Measurements from ENCODE around the gene FAM241B.

GRCh38 chr10:69651362-69651761, 21.3 kb downstream of the FAM241B start:
- no peak for TF ChIP-seq CTCF (IDR thresholded peaks at IDR 0.05; ENCODE audit: insufficient read depth, low read length)
- TF ChIP-seq SPI1 (IDR thresholded peaks at IDR 0.05; ENCODE audit: borderline replicate concordance, low read depth): no peak
- TF ChIP-seq, protein P1, sequence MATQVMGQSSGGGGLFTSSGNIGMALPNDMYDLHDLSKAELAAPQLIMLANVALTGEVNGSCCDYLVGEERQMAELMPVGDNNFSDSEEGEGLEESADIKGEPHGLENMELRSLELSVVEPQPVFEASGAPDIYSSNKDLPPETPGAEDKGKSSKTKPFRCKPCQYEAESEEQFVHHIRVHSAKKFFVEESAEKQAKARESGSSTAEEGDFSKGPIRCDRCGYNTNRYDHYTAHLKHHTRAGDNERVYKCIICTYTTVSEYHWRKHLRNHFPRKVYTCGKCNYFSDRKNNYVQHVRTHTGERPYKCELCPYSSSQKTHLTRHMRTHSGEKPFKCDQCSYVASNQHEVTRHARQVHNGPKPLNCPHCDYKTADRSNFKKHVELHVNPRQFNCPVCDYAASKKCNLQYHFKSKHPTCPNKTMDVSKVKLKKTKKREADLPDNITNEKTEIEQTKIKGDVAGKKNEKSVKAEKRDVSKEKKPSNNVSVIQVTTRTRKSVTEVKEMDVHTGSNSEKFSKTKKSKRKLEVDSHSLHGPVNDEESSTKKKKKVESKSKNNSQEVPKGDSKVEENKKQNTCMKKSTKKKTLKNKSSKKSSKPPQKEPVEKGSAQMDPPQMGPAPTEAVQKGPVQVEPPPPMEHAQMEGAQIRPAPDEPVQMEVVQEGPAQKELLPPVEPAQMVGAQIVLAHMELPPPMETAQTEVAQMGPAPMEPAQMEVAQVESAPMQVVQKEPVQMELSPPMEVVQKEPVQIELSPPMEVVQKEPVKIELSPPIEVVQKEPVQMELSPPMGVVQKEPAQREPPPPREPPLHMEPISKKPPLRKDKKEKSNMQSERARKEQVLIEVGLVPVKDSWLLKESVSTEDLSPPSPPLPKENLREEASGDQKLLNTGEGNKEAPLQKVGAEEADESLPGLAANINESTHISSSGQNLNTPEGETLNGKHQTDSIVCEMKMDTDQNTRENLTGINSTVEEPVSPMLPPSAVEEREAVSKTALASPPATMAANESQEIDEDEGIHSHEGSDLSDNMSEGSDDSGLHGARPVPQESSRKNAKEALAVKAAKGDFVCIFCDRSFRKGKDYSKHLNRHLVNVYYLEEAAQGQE (IDR thresholded peaks at IDR 0.05; ENCODE audit: insufficient replicate concordance, low read depth): no peak
